Nephron progenitor cell (in vitro differentiated cells): ENCODE data around the gene HLF.

Source experiments
- DNase-seq: peaks from one replicate; pipeline ENCODE4 v3.0.0; 2021
- H3K27ac Mint-ChIP-seq: 2 replicates; pipeline ENCODE4 v1.8.0; 2021; ENCODE audit warnings: mild to moderate bottlenecking, moderate library complexity, mixed read lengths
- H3K27me3 Mint-ChIP-seq: 2 replicates; pipeline ENCODE4 v1.8.0; 2021; ENCODE audit warnings: mild to moderate bottlenecking, low read depth, mixed read lengths; ENCODE audit not compliant: poor library complexity
- H3K36me3 Mint-ChIP-seq: 2 replicates; pipeline ENCODE4 v1.8.0; 2021; ENCODE audit warnings: low read depth, mixed read lengths
- H3K4me1 Mint-ChIP-seq: 2 replicates; pipeline ENCODE4 v1.8.0; 2021; ENCODE audit warnings: mixed read lengths
- H3K4me3 Mint-ChIP-seq: 2 replicates; pipeline ENCODE4 v1.8.0; 2021; ENCODE audit warnings: mild to moderate bottlenecking, moderate library complexity, mixed read lengths
- H3K9me3 Mint-ChIP-seq: 2 replicates; pipeline ENCODE4 v1.8.0; 2021; ENCODE audit warnings: mild to moderate bottlenecking, moderate library complexity, mixed read lengths
- CTCF ChIP-seq: fragments of 200-600 bp; sonication (generic); IDR thresholded peaks from 2 replicates; pipeline ENCODE4 v1.5.0; 2021; ENCODE audit warnings: antibody characterized with exemption

HLF gene

GRCh38 chr17:55311767-55312375, 47.1 kb downstream of the HLF start:
- no peaks in the 10 kb centered on the region for H3K36me3 Mint-ChIP-seq
- H3K27me3 Mint-ChIP-seq = peaks cover 9% of the 10 kb centered on the region
- no peak overlapping the region for H3K4me3 Mint-ChIP-seq
- no peaks in the 10 kb centered on the region for H3K4me1 Mint-ChIP-seq
- no peak for TF ChIP-seq CTCF
- no peak overlapping the region for H3K27ac Mint-ChIP-seq
- no peak for DNase-seq
- H3K9me3 Mint-ChIP-seq = no peaks in the 10 kb centered on the region

GRCh38 chr17:55312852-55313251, 48.1 kb downstream of the HLF start:
- Mint-ChIP-seq H3K4me1 (no peaks in the 10 kb centered on the region), H3K9me3 (no peaks in the 10 kb centered on the region), H3K27ac (no peak overlapping the region), H3K36me3 (no peaks in the 10 kb centered on the region), H3K27me3 (peaks cover 12% of the 10 kb centered on the region), H3K4me3 (no peak overlapping the region)
- no peak for TF ChIP-seq CTCF
- DNase-seq = no peak

GRCh38 chr17:55314061-55314783, 49.5 kb downstream of the HLF start:
- no peak overlapping the region for H3K27ac Mint-ChIP-seq
- H3K9me3 Mint-ChIP-seq = no peaks in the 10 kb centered on the region
- H3K4me3 Mint-ChIP-seq = no peak overlapping the region
- H3K27me3 Mint-ChIP-seq = peaks cover 12% of the 10 kb centered on the region
- no peak for DNase-seq
- no peaks in the 10 kb centered on the region for H3K4me1 Mint-ChIP-seq
- TF ChIP-seq CTCF = no peak
- no peaks in the 10 kb centered on the region for H3K36me3 Mint-ChIP-seq

GRCh38 chr17:55314784-55315491, 50.2 kb downstream of the HLF start:
- Mint-ChIP-seq H3K4me3 (no peak overlapping the region), H3K27me3 (peaks cover 12% of the 10 kb centered on the region), H3K27ac (no peak overlapping the region), H3K4me1 (no peaks in the 10 kb centered on the region), H3K36me3 (no peaks in the 10 kb centered on the region), H3K9me3 (no peaks in the 10 kb centered on the region)
- DNase-seq = no peak
- no peak for TF ChIP-seq CTCF

DNA sequence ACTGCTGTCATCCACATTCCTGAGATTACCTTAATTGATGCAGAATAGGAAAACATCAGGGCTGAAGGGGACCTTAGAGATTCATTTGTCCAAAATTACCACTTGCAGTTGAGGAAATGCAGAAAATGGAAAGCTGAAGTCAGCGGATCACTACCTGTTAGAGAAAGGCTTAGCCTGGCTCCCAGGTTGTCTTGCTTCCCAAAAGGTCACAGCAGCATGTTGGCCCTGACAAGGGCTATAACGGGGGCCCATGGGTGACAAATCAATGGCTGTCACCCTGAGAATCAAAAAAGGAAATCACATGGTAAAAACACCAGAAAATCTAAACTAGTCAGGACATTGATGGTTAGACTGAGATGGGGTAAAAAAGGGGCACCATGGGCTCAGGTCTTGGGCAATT, 51.7 kb downstream of the HLF start:
- H3K9me3 Mint-ChIP-seq = no peaks in the 10 kb centered on the region
- H3K27me3 Mint-ChIP-seq = peaks cover 12% of the 10 kb centered on the region
- H3K4me3 Mint-ChIP-seq = no peak overlapping the region
- H3K36me3 Mint-ChIP-seq = no peaks in the 10 kb centered on the region
- H3K4me1 Mint-ChIP-seq = no peaks in the 10 kb centered on the region
- DNase-seq = no peak
- no peak for TF ChIP-seq CTCF
- no peak overlapping the region for H3K27ac Mint-ChIP-seq
